Thoracic aorta (tissue), 2 donors: ENCODE data around the gene HCN2. TPM values are rescaled to one million over a fixed set of nuclear protein-coding genes. Genes with fewer than 3 reads are reported as not detected.

Experiments used
- ATAC-seq: fragments of 150-250 bp; one replicate; pipeline ENCODE4 v1.8.0; 2017; ENCODE audit warnings: low read depth; ENCODE audit not compliant: insufficient number of reproducible peaks, low FRiP score
- DNase-seq: peaks from one replicate; pipeline ENCODE4 v3.0.0-alpha.2; 2020; ENCODE audit warnings: low spot score
- H3K27ac ChIP-seq, 2 donors: fragments of 200-600 bp; sonication (generic); 1 replicate in 1 of 2; 2 replicates in 1 of 2; pipeline ENCODE4 v1.5.1; 2016; ENCODE audit warnings: mild to moderate bottlenecking in 2 of 2, moderate library complexity in 2 of 2
- H3K27me3 ChIP-seq: fragments of 200-600 bp; sonication (generic); replicated peaks from 2 replicates; pipeline ENCODE4 v1.6.0; 2016; ENCODE audit warnings: mild to moderate bottlenecking; ENCODE audit not compliant: insufficient read depth
- H3K36me3 ChIP-seq: fragments of 200-600 bp; sonication (generic); one replicate; pipeline ENCODE4 v1.5.1; 2016
- H3K4me1 ChIP-seq, 2 donors: fragments of 200-600 bp; sonication (generic); 1 replicate in 1 of 2; 2 replicates in 1 of 2; pipeline versions ENCODE4 v1.5.1 to v1.6.0; 2016; ENCODE audit warnings: low read depth in 2 of 2, mild to moderate bottlenecking in 1 of 2; ENCODE audit not compliant: control insufficient read depth in 1 of 2
- H3K4me3 ChIP-seq: fragments of 200-600 bp; sonication (generic); 2 replicates; pipeline ENCODE4 v1.5.1; 2016; ENCODE audit warnings: mild to moderate bottlenecking
- H3K9me3 ChIP-seq: fragments of 200-600 bp; sonication (generic); 2 replicates; pipeline ENCODE4 v1.5.1; 2016
- total RNA-seq, 2 donors: library from RNA; depleted of rRNA; stranded (reverse); fragments of >200 nt; gene quantifications; one replicate each; pipeline versions ENCODE4 v1.1.0 to v1.2.3, GENCODE V29; 2016
- TF ChIP-seq, protein P1 (sequence below): fragments of 200-600 bp; sonication (generic); IDR thresholded peaks from one replicate; pipeline ENCODE4 v1.5.1; 2019; ENCODE audit warnings: antibody characterized with exemption

The HCN2 gene
- total RNA-seq, 2 donors from 2014 or later: not detected

DNA sequence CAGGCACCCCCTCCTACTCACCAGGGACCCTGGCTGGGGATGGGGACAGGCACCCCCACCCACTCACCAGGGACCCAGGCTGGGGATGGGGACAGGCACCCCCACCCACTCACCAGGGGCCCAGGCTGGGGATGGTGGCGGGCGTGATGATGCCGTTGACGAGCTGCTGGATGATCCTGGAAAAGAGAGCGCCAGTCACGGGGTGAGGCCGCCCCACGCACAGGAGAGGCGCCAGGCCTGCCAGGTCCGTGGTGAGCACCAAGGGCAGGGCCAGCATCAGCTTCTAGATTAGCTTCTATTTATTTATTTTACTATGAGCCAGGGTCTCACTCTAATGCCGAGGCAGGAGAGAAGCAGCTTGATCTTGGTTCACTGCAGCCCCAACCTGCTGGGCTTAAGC is 60.4 kb downstream of the HCN2 start:
- DNase-seq (no peak), ATAC-seq (no peak)
- no peaks in the 10 kb centered on the region for H3K4me1 ChIP-seq
- H3K27ac ChIP-seq: no peak overlapping the region
- H3K36me3 ChIP-seq: peaks cover 62% of the 10 kb centered on the region
- TF ChIP-seq, protein P1, sequence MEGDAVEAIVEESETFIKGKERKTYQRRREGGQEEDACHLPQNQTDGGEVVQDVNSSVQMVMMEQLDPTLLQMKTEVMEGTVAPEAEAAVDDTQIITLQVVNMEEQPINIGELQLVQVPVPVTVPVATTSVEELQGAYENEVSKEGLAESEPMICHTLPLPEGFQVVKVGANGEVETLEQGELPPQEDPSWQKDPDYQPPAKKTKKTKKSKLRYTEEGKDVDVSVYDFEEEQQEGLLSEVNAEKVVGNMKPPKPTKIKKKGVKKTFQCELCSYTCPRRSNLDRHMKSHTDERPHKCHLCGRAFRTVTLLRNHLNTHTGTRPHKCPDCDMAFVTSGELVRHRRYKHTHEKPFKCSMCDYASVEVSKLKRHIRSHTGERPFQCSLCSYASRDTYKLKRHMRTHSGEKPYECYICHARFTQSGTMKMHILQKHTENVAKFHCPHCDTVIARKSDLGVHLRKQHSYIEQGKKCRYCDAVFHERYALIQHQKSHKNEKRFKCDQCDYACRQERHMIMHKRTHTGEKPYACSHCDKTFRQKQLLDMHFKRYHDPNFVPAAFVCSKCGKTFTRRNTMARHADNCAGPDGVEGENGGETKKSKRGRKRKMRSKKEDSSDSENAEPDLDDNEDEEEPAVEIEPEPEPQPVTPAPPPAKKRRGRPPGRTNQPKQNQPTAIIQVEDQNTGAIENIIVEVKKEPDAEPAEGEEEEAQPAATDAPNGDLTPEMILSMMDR: no peak
- H3K4me3 ChIP-seq: no peak overlapping the region
- no peaks in the 10 kb centered on the region for H3K9me3 ChIP-seq
- H3K27me3 ChIP-seq: no peaks in the 10 kb centered on the region

DNA sequence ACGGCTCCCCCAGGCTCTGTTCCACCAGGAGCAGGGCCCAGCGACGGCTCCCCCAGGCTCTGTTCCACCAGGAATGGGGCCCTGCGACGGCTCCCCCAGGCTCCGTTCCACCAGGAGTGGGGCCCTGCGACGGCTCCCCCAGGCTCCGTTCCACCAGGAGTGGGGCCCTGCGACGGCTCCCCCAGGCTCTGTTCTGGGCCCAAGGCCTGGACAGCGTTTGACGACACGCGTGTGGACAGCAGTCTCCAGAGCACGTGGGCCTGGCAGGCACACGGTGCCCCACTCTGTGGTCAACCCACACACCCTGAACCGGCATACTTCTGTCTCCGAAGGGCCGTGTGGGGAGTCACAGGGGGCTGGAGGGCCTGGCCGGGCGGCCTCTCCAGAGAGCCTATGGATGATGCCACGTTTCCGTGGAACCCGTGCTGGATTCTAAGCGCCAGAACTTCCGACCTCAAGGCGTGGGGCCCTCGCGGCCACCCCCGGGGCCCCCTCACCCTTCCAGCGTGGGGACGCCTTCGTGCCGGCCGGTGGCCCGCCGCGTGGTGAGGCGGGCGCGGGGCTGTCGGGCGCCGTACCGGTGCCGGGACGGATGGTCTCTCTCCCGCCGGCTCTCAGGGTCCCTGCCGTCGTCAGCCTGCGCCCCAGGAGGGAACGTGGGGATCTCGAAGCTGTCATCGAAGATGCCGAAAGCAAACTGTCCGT is 61.6 kb downstream of the HCN2 start:
- TF ChIP-seq, protein P1: no peak
- Histone ChIP-seq H3K9me3 (no peaks in the 10 kb centered on the region), H3K27ac (no peak overlapping the region), H3K27me3 (no peaks in the 10 kb centered on the region), H3K4me1 (no peaks in the 10 kb centered on the region), H3K36me3 (peaks cover 59% of the 10 kb centered on the region), H3K4me3 (no peak overlapping the region)
- no peak for DNase-seq
- no peak for ATAC-seq

DNA sequence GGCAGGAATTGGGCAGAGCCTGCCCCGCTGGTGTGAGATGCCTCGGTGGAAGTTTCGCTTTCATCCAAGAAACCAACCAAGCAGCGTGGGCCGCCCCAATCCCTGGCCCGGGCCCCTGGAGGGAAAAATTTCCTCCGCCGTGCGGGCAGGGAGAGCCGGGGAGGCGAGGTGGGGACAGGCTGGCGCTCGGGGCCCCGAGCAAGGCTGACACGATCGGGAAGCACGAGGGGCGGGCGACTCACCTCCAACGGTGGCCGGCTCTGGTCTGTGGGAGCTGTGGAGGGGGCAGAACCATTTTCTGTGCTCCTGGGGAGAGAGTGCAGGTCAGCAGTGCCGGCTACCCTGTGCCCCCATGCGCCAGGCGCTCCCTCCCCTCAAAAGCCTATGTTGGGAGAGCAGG is 62.3 kb downstream of the HCN2 start:
- ATAC-seq (no peak), DNase-seq (no peak)
- Histone ChIP-seq H3K36me3 (peaks cover 52% of the 10 kb centered on the region), H3K9me3 (no peaks in the 10 kb centered on the region), H3K27ac (no peak overlapping the region), H3K4me1 (no peaks in the 10 kb centered on the region), H3K27me3 (no peaks in the 10 kb centered on the region), H3K4me3 (no peak overlapping the region)
- TF ChIP-seq, protein P1: no peak

DNA sequence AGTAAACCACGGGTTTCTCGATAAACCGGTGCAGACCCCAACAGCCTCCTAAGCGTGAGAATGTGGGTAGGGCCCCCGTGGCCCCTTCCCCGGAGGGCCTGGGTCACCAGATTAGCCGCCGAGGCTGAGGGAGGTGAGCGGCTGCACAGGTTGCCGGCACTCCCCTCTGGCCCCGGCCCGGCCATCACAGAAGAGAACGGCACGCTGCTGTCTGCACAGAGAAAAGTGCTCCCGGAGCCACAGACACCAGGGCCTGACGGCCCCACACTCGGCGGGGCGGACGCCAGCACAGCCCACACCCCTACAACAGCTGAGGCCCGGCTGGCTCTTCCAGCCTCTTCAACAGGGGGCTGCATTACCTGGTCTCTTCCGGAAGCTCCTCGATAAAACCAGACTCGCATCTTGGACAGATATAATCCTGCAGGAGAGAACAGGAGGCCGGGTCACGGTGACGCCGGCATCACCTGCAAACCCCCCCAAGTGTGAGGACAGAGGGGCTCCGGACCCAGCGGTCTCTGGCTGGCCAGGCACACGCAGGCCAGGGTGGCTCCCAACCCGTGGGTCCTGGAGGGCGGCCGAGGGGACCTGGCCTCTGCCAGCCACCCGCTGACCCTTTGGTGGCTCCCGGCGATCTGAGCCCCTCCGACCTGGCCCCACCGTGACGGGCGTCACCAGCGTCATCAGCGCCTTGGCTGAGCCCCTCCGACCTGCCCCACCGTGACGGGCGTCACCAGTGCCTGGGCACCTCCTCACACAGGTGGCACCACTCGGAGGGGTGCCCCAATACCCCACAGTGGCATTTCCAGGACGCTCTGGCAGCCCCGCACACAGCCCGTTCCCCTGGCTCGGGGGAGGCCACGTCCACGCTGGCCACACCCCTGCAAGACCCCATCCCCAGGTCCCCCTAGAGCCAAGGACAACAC is 63.0 kb downstream of the HCN2 start:
- Histone ChIP-seq H3K4me1 (peaks cover 0 to 6% of the 10 kb centered on the region in 2 donors), H3K9me3 (no peaks in the 10 kb centered on the region), H3K36me3 (peaks cover 45% of the 10 kb centered on the region), H3K27ac (no peak overlapping the region), H3K27me3 (no peaks in the 10 kb centered on the region), H3K4me3 (no peak overlapping the region)
- TF ChIP-seq, protein P1: no peak
- no peak for DNase-seq
- ATAC-seq: no peak

DNA sequence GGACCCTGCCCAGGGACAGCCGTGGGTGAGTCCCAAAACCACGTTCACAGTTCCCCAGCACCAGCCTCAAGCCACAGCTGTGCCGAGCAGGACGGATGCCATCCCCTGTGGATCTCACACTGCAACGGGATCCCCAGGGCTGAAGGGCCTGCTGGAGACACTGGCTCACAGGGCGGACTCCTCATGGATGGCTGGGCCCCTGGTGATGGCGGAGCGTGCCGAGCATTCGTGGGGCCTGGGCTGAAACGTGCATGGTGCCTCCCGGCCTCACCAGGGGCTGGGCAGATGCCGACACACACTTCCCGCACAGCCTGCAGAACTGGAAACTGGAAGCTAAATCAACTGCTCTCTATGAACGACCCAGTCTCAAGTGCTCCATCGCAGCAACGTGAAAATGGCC is 63.7 kb downstream of the HCN2 start:
- peaks cover 41% of the 10 kb centered on the region for H3K36me3 ChIP-seq
- peaks cover 0 to 13% of the 10 kb centered on the region in 2 donors for H3K4me1 ChIP-seq
- no peak overlapping the region for H3K4me3 ChIP-seq
- TF ChIP-seq, protein P1: no peak
- H3K9me3 ChIP-seq: no peaks in the 10 kb centered on the region
- ATAC-seq (no peak), DNase-seq (no peak)
- no peak overlapping the region for H3K27ac ChIP-seq
- no peaks in the 10 kb centered on the region for H3K27me3 ChIP-seq
